Ascending aorta (tissue), 2 donors: ENCODE data around the gene SKIC3. TPM values are rescaled to one million over a fixed set of nuclear protein-coding genes. Genes with fewer than 3 reads are reported as not detected.

Experiments
- DNase-seq, 2 donors: peaks; one replicate each; pipeline ENCODE4 v3.0.0-alpha.2; 2019; ENCODE audit warnings: low spot score in 2 of 2
- H3K27ac ChIP-seq, 2 donors: fragments of 200-600 bp; sonication (generic); one replicate each; pipeline ENCODE4 v1.5.1; 2016 to 2017; ENCODE audit warnings: mild to moderate bottlenecking in 1 of 2
- H3K27me3 ChIP-seq: fragments of 200-600 bp; sonication (generic); one replicate; pipeline ENCODE4 v1.5.1; 2017
- H3K36me3 ChIP-seq, 2 donors: fragments of 200-600 bp; sonication (generic); one replicate each; pipeline ENCODE4 v1.5.1; 2016
- H3K4me1 ChIP-seq, 2 donors: fragments of 200-600 bp; sonication (generic); one replicate each; pipeline ENCODE4 v1.5.1; 2016 to 2017; ENCODE audit warnings: mild to moderate bottlenecking in 1 of 2
- H3K4me3 ChIP-seq, 2 donors: fragments of 200-600 bp; sonication (generic); one replicate each; pipeline ENCODE4 v1.5.1; 2016 to 2017; ENCODE audit warnings: mild to moderate bottlenecking in 1 of 2
- H3K9me3 ChIP-seq, 2 donors: fragments of 200-600 bp; sonication (generic); one replicate each; pipeline ENCODE4 v1.5.1; 2016
- intact Hi-C: fragments of 100-400 bp; cut with DNase I; formaldehyde crosslinking; loops from one replicate; pipeline ENCODE4 v1.15.1; 2023
- total RNA-seq: library from RNA; depleted of rRNA; stranded (reverse); fragments of >200 nt; gene quantifications from one replicate; pipeline ENCODE4 v1.1.0, GENCODE V29; 2016
- TF ChIP-seq, protein P1 (sequence below), 3 experiments: fragments of 200-600 bp in 2 of 3; fragments of 450-650 bp in 1 of 3; sonication (generic) in 2 of 3; IDR thresholded peaks; one replicate each; pipeline ENCODE4 v1.5.1; 2016 to 2019; ENCODE audit warnings: antibody characterized with exemption in 3 of 3, mild to moderate bottlenecking in 1 of 3, moderate library complexity in 1 of 3

Gene SKIC3
- total RNA-seq, 1 donor from 2014 or later = 12.7 TPM

DNA sequence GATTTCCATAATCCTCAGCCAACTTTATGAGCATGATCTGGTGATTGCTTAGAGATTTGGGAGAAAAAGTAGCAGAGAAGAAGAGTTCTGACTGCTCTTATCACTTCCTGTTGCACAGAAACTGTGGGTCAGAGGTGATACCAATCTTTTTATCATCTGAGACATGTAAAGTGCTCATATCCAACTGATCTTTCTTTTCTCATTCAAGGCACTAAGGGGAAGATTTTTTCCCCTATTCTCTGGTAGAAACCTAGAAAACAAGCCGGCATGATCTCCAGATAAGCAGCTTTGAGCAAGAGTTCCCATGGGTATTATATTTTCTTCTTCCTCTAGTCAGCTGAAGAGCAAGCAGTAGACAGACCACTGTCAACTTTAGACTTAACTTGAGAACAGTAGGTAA lies 36.1 kb upstream of the SKIC3 start:
- TF ChIP-seq, protein P1, sequence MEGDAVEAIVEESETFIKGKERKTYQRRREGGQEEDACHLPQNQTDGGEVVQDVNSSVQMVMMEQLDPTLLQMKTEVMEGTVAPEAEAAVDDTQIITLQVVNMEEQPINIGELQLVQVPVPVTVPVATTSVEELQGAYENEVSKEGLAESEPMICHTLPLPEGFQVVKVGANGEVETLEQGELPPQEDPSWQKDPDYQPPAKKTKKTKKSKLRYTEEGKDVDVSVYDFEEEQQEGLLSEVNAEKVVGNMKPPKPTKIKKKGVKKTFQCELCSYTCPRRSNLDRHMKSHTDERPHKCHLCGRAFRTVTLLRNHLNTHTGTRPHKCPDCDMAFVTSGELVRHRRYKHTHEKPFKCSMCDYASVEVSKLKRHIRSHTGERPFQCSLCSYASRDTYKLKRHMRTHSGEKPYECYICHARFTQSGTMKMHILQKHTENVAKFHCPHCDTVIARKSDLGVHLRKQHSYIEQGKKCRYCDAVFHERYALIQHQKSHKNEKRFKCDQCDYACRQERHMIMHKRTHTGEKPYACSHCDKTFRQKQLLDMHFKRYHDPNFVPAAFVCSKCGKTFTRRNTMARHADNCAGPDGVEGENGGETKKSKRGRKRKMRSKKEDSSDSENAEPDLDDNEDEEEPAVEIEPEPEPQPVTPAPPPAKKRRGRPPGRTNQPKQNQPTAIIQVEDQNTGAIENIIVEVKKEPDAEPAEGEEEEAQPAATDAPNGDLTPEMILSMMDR (IDR thresholded peaks at IDR 0.05) = no peak
- Histone ChIP-seq H3K4me3 (no peak overlapping the region), H3K9me3 (no peaks in the 10 kb centered on the region), H3K4me1 (no peaks in the 10 kb centered on the region), H3K36me3 (no peaks in the 10 kb centered on the region), H3K27ac (no peak overlapping the region), H3K27me3 (no peaks in the 10 kb centered on the region)
- no peak for DNase-seq
- intact Hi-C loops = no loop called here

DNA sequence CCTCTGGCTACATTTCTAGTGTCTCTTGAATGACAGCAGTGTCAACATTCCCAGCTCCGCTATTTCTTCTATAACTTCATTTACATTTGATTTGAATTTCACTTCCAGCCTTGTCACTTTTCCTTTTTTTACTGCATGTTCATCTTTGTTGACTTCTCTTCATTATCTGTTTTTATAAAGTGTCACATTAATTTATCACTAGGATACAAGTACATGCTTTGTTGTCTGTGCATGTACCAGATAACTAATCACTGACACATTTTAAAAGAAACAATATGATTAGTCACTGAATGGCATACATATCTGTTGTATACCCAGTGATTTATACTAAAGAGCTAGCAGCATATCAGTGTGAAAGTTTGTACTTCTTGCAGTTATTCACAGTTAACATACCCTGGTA lies 29.2 kb upstream of the SKIC3 start:
- Histone ChIP-seq H3K4me1 (no peaks in the 10 kb centered on the region), H3K4me3 (no peak overlapping the region), H3K36me3 (no peaks in the 10 kb centered on the region), H3K9me3 (no peaks in the 10 kb centered on the region), H3K27ac (no peak overlapping the region), H3K27me3 (no peaks in the 10 kb centered on the region)
- TF ChIP-seq, protein P1 (IDR thresholded peaks at IDR 0.05) = no peak
- DNase-seq = no peak
- intact Hi-C loops = no loop called here

DNA sequence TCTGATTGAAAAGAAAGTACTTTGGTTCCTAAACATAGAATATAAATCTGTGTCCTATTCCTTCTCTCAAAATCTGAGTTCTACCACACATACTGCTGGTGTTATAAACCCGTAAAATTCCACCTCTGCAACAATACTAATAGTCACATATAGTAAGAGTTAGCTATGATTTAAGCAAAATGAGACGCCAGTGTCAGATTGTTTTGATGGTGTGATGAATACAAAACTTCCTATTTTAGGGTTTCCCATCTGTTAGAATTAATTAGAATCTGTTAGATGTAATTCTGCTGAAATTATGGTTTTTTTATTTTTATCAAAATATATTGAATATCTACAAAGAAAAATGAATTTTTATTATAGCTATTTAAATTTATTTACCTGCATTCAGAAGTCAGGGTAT lies 26.8 kb upstream of the SKIC3 start:
- intact Hi-C loops = no loop called here

DNA sequence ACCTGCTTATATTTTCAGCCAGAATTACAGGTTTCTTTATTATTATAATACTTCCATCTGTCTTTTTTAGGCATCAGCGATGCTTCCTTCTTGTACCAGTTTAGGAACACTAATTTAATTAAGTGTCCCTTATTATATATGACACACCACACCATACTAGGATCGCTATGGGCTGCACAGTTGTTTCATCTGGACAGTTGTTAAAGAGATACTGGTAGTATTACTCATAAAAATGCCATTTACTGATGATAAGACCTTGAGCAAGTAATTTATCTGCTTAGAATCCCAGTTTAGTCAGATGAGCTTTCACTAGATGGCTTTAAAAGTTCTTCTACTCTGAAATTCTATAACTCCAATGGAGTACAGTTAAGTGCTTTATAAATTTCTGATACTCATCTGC lies 17.2 kb upstream of the SKIC3 start:
- Histone ChIP-seq H3K27ac (no peak overlapping the region), H3K9me3 (peaks cover 3% of the 10 kb centered on the region in 2 donors), H3K4me3 (no peak overlapping the region), H3K4me1 (no peaks in the 10 kb centered on the region), H3K36me3 (peaks cover 0 to 13% of the 10 kb centered on the region in 2 donors), H3K27me3 (no peaks in the 10 kb centered on the region)
- intact Hi-C loops = no loop called here
- TF ChIP-seq, protein P1 (IDR thresholded peaks at IDR 0.05) = no peak
- DNase-seq = no peak

More for the DNA sequence above, 26.8 kb upstream of the SKIC3 start:
- no peaks in the 10 kb centered on the region for H3K27me3 ChIP-seq
- H3K4me1 ChIP-seq = no peaks in the 10 kb centered on the region
- no peak overlapping the region for H3K27ac ChIP-seq
- no peaks in the 10 kb centered on the region for H3K36me3 ChIP-seq
- TF ChIP-seq, protein P1 (IDR thresholded peaks at IDR 0.05) = no peak
- H3K9me3 ChIP-seq = no peaks in the 10 kb centered on the region
- H3K4me3 ChIP-seq = no peak overlapping the region
- no peak for DNase-seq

DNA sequence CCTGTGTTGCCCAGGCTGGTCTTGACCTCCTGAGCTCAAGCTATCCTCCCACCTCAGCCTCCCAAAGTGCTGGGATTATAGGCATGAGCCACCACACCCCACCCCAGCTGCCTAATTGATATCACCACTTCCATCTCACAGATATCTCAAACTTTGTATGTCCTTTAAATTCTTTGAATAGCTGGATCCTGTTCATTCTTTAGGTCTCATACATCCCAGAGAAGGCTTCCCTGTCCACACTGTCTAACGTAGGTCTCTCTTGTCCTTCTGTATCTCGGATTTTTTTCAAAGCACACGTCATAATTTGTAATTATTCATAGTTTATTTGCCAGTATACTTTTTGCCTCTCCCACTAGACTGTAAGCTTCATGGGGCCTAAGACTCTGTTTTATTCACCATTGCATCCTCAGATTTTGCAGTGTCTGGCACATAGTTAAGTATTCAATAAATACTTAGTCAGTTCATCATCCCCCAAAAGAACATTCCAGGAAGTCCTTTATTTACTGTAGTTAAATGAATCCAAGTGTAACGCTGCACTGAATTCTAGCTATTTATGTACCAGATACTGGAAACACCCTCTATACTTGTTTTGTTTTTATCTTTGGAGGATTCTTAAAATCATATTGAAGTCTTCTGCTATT lies 10.6 kb upstream of the SKIC3 start:
- H3K4me3 ChIP-seq = no peak overlapping the region
- TF ChIP-seq, protein P1 (IDR thresholded peaks at IDR 0.05) = no peak
- intact Hi-C loops = no loop called here
- DNase-seq = no peak
- H3K27ac ChIP-seq = no peak overlapping the region
- H3K4me1 ChIP-seq = no peaks in the 10 kb centered on the region
- H3K27me3 ChIP-seq = no peaks in the 10 kb centered on the region
- peaks cover 0 to 10% of the 10 kb centered on the region in 2 donors for H3K36me3 ChIP-seq
- no peaks in the 10 kb centered on the region for H3K9me3 ChIP-seq

DNA sequence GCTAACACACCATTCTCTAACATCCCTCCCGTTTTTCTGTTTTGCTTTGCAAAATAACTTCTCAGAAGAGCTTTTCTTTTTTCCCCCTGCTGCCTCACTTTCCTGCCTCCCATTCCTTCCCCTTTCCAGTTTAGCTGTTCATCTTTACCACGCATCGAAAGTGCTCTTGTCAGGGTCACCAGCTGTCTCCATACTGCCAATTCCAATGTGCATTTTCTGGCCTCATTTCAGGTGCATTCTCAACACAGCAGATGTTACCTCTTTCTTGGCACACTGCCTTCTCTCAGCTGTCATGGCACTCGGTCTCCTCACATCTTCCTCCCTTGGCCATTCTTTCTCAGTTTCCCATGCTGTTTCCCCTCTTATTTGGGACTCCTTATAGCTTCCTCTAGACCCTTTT lies 9.7 kb upstream of the SKIC3 start:
- intact Hi-C loops = no loop called here
- Histone ChIP-seq H3K4me3 (no peak overlapping the region), H3K9me3 (no peaks in the 10 kb centered on the region)

More for the DNA sequence above, 9.7 kb upstream of the SKIC3 start:
- no peaks in the 10 kb centered on the region for H3K27me3 ChIP-seq
- peaks cover 0 to 7% of the 10 kb centered on the region in 2 donors for H3K36me3 ChIP-seq
- DNase-seq = no peak
- H3K27ac ChIP-seq = no peak overlapping the region
- TF ChIP-seq, protein P1 (IDR thresholded peaks at IDR 0.05) = no peak
- no peaks in the 10 kb centered on the region for H3K4me1 ChIP-seq
